Right atrium auricular region (tissue), 2 donors: ENCODE results near the gene XPC. TPM values are rescaled to one million over a fixed set of nuclear protein-coding genes. Genes with fewer than 3 reads are reported as not detected.
A peak's percentile ranks its signal among the peaks of the same experiment; 100 is the strongest.
"Not testable (repeated sequence)": the region's sequence is repeated elsewhere in the genome, so short reads cannot be mapped to it uniquely, and the experiment has no call there.

ENCODE experiments used
- DNase-seq: peaks from one replicate; pipeline ENCODE4 v3.0.0-alpha.2; 2019; ENCODE audit warnings: low spot score
- H3K27ac ChIP-seq, 2 donors: fragments of 200-600 bp; sonication (generic); 1 replicate in 1 of 2; 2 replicates in 1 of 2; pipeline ENCODE4 v1.5.1; 2016 to 2019
- H3K27me3 ChIP-seq, 2 donors: fragments of 200-600 bp; sonication (generic); one replicate each; pipeline versions ENCODE4 v1.5.1 to v1.6.0; 2017 to 2019
- H3K36me3 ChIP-seq: fragments of 200-600 bp; sonication (generic); one replicate; pipeline ENCODE4 v1.5.1; 2016
- H3K4me1 ChIP-seq, 2 donors: fragments of 200-600 bp; sonication (generic); one replicate each; pipeline versions ENCODE4 v1.5.1 to v1.6.0; 2017 to 2019
- H3K4me3 ChIP-seq, 2 donors: fragments of 200-600 bp; sonication (generic); 1 replicate in 1 of 2; 2 replicates in 1 of 2; pipeline ENCODE4 v1.5.1; 2017 to 2019; ENCODE audit warnings: mild to moderate bottlenecking in 1 of 2, moderate library complexity in 1 of 2
- H3K9me3 ChIP-seq, 2 donors: fragments of 200-600 bp; sonication (generic); one replicate each; pipeline ENCODE4 v1.5.1; 2019
- total RNA-seq, 2 donors: library from RNA; depleted of rRNA; stranded (reverse); fragments of >200 nt; gene quantifications; one replicate each; pipeline ENCODE4 v1.1.0, GENCODE V29; 2016
- TF ChIP-seq, protein P1 (sequence below), 2 donors: fragments of 200-600 bp; sonication (generic); IDR thresholded peaks; one replicate each; pipeline ENCODE4 v1.5.1; 2019; ENCODE audit warnings: antibody characterized with exemption in 2 of 2

Gene XPC
- total RNA-seq, 2 donors from 2014 or later: 15.7 to 18.3 TPM

DNA sequence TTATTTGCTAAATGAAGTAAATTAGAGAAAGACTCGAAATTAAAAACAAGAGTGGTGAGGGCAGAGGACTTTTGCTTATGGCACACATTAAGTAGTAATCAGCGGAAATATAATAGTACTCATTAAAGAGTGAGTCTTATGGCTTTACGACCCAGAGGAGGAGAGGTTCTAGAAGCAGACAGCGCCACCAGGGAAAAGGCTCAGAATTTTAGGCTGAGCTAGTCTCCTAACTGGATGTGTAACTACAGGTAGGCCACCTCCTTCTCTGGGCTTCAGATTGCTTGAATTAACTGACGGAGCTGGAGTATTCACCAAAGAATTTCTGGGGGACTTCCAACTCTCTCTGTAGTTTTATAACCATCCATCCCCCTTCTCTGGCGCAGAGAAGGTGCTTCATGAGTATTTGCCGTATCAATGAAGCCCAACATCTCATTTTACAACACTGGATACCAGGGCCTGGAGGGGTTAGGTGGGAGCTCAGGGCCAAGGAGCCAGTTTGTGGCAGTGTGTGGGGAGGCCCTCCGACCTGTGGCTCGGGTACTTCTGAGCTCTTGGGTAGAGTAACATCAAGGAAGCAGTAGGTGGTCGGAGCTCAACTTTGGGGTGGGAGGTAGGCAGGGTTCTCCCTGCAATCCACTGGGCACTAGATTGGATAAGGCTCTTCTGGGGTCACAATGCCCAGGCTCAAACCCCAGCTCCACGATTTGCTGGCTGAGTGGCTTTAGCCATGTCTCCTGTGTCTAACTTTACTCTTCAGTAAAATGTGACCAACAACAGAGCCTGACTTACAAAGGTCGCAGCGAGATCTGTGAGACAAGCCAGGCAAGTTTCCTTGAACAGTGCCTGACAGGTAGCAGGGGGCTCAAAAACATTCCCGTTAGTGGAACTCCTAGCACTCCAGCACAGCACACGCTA, 54.8 kb downstream of the XPC start:
- Histone ChIP-seq H3K9me3 (no peaks in the 10 kb centered on the region), H3K36me3 (peaks cover 21% of the 10 kb centered on the region), H3K27ac (peak overlapping the region; percentile 94 to 99), H3K27me3 (no peaks in the 10 kb centered on the region), H3K4me1 (peaks cover 0 to 42% of the 10 kb centered on the region in 2 donors), H3K4me3 (peak overlapping the region; percentile 82 to 86)
- DNase-seq: peak; percentile 28
- TF ChIP-seq, protein P1, sequence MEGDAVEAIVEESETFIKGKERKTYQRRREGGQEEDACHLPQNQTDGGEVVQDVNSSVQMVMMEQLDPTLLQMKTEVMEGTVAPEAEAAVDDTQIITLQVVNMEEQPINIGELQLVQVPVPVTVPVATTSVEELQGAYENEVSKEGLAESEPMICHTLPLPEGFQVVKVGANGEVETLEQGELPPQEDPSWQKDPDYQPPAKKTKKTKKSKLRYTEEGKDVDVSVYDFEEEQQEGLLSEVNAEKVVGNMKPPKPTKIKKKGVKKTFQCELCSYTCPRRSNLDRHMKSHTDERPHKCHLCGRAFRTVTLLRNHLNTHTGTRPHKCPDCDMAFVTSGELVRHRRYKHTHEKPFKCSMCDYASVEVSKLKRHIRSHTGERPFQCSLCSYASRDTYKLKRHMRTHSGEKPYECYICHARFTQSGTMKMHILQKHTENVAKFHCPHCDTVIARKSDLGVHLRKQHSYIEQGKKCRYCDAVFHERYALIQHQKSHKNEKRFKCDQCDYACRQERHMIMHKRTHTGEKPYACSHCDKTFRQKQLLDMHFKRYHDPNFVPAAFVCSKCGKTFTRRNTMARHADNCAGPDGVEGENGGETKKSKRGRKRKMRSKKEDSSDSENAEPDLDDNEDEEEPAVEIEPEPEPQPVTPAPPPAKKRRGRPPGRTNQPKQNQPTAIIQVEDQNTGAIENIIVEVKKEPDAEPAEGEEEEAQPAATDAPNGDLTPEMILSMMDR (IDR thresholded peaks at IDR 0.05): no peak

DNA sequence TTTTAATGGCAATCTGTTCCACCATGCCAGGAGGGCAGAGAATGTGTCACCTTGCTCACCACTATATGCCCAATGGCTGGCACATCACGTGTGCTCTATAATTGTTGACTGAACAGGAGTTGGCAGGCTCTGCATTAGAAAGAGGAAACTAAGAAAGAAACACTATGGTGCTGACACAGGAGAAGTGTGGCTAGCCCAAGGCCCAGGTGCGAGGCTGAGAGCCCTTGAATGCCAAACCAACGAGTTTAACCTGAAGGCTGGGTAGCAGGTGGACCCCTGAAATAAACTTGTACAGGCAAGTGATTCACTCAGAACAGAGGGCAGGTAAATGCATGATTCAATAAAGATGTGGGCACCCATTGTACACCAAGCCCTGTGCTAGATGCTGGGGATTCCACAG, 56.1 kb downstream of the XPC start:
- no peak overlapping the region for H3K4me3 ChIP-seq
- no peak for DNase-seq
- H3K36me3 ChIP-seq: peaks cover 13% of the 10 kb centered on the region
- H3K4me1 ChIP-seq: peaks cover 0 to 37% of the 10 kb centered on the region in 2 donors
- H3K27me3 ChIP-seq: no peaks in the 10 kb centered on the region
- no peaks in the 10 kb centered on the region for H3K9me3 ChIP-seq
- H3K27ac ChIP-seq: no peak overlapping the region
- TF ChIP-seq, protein P1 (IDR thresholded peaks at IDR 0.05): no peak

DNA sequence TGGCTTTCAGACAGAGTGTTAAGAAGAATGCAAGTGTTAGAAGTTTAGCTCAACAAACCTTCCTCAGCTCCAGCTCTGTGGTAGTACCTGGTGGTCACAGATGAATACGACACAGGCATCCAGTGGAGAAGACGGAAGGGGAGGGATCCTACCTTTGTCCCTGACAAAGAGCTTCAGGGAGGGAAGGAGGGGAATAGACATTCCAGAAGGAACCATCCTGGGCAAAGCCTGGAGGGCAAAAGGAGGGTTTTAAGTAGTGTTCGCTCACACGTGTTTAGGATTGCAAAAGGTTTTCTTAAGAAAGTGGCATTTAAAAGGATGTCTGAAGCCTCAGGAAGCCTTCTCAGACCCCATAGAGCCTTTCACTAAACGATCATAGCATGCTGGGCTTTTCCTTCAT, 56.5 kb downstream of the XPC start:
- TF ChIP-seq, protein P1 (IDR thresholded peaks at IDR 0.05): no peak

DNA sequence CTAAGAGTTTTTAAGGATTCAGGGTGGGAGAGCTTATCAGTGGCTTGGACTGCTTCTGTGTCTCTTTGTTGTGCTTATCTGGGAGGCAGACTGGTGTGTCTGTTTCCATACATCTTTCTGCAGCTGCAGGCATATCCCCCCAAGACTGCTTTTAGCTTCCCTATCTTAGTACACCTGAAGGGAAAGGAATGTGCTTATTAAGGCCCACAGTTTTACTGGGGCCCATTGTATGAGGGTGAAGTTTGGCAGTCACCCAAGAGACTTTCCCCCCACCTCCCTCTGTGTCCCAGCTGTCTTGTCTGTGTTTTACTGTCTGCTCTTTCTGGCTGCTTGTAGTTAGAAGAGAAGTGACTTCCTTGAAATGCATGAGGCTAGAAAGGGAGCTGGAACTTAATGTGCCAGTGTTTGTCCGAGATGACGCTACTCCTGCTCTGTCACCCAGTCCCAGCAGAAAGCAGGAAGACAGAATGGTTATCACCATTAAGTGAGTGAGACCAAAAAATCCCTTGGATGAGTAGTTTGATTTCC, 57.4 kb downstream of the XPC start:
- H3K27ac ChIP-seq, H3K4me3 ChIP-seq, H3K9me3 ChIP-seq, H3K27me3 ChIP-seq: not testable (repeated sequence)
- peaks cover 17% of the 10 kb centered on the region for H3K36me3 ChIP-seq
- DNase-seq: peak; percentile 21
- H3K4me1 ChIP-seq: peaks cover 0 to 24% of the 10 kb centered on the region in 2 donors

More for the DNA sequence above, 56.5 kb downstream of the XPC start:
- Histone ChIP-seq H3K4me3 (no peak overlapping the region), H3K36me3 (peaks cover 13% of the 10 kb centered on the region), H3K27ac (no peak overlapping the region), H3K27me3 (no peaks in the 10 kb centered on the region), H3K9me3 (no peaks in the 10 kb centered on the region), H3K4me1 (peaks cover 0 to 33% of the 10 kb centered on the region in 2 donors)
- peak; percentile 5 for DNase-seq

DNA sequence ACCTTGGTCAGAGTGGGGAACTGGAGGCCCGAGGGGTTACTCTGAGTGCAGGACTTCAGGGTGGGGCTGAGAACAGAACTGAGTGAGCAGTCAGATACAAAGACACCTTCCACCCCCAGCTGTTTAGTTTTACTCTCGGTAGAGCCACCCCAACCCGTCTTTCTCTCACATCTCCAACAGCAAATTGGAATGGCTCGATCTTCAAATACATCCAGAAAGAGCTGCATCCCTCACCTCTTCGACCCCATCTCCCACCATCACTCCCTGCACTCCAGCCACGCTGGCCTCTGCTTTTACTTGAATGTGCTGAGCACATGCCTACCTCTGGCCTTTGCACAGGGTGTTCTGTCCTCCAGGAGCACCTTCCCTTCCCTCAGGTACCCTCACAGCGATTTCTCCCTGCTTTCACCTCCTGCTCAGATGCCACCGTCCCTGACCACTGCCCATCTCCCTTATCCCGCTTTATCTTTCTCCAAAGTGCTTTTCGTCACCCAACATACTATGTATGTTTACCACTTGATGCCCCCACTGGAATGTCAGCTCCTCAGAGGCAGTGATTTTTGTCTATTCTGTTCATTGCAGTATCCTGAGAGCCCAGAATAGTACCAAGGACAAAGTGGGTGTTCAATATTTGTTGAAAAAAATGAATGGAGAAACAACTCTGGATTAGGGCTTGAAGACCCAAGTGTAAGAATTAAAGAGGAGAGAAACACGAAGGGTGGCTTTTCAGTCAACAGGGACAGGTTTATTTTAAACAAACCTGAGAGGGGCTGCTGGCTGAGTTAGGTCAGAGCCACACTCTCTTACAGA, 58.1 kb downstream of the XPC start:
- TF ChIP-seq, protein P1 (IDR thresholded peaks at IDR 0.05): no peak
- Histone ChIP-seq H3K36me3 (peaks cover 24% of the 10 kb centered on the region), H3K4me1 (peaks cover 0 to 20% of the 10 kb centered on the region in 2 donors), H3K27ac (no peak overlapping the region), H3K27me3 (no peaks in the 10 kb centered on the region), H3K9me3 (no peaks in the 10 kb centered on the region), H3K4me3 (no peak overlapping the region)
- DNase-seq: peak; percentile 13

DNA sequence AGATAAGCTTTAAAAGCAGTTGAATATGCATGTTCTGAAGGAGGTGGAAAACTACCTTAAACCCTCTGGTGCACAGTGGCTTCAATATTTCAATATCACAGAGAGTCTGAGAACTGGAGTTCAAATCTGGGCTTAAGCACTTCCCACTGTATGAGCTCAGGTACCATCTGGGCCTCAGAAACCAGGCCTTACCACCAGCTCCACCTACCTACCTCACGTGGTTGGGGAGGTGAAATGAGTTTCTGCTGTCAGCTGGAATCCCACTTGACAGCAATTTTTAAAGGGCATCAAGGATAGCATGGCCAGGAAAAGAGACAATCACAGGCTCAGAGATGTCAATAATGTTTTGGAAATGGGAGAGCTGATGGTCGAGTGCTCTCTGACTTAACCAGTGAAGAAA, 58.8 kb downstream of the XPC start:
- Histone ChIP-seq H3K27ac (no peak overlapping the region), H3K36me3 (peaks cover 30% of the 10 kb centered on the region), H3K9me3 (no peaks in the 10 kb centered on the region), H3K4me3 (no peak overlapping the region), H3K27me3 (no peaks in the 10 kb centered on the region), H3K4me1 (peaks cover 0 to 20% of the 10 kb centered on the region in 2 donors)
- TF ChIP-seq, protein P1 (IDR thresholded peaks at IDR 0.05): no peak
- peak; percentile 42 for DNase-seq
